Keratinocyte (primary cell): ENCODE data around the gene GATA3. TPM values are rescaled to one million over a fixed set of nuclear protein-coding genes. Genes with fewer than 3 reads are reported as not detected.

Experiments used
- DNase-seq: peaks from one replicate; pipeline ENCODE4 v3.0.0-alpha.2; 2011; ENCODE audit warnings: low read depth, missing footprints, low spot score
- FAIRE-seq: peaks from 2 replicates; lab custom pipeline; 2011; peaks lifted over from hg19 to GRCh38; lab: Jason Lieb, UNC
- H2AFZ ChIP-seq: 2 replicates; pipeline ENCODE4 v1.6.0; 2012; ENCODE audit warnings: low read length, control low read depth, inconsistent platforms; ENCODE audit not compliant: control insufficient read depth
- H3K27ac ChIP-seq: 2 replicates; pipeline ENCODE4 v1.5.1; 2011; ENCODE audit warnings: low read length; ENCODE audit not compliant: control insufficient read depth, insufficient read depth
- H3K27me3 ChIP-seq: 3 replicates; pipeline ENCODE4 v1.6.0; 2011; ENCODE audit warnings: low read length; ENCODE audit not compliant: control insufficient read depth, insufficient read depth; ENCODE audit errors: extremely low read depth
- H3K36me3 ChIP-seq, 2 experiments: 2 replicates in 1 of 2; 3 replicates in 1 of 2; pipeline ENCODE4 v1.5.1; 2011; ENCODE audit warnings: low read length in 2 of 2, mild to moderate bottlenecking in 1 of 2; ENCODE audit not compliant: control insufficient read depth in 2 of 2, insufficient read depth in 2 of 2; ENCODE audit errors: extremely low read depth in 1 of 2
- H3K4me1 ChIP-seq: 3 replicates; pipeline ENCODE4 v1.5.1; 2011; ENCODE audit warnings: low read length; ENCODE audit not compliant: control insufficient read depth, insufficient read depth; ENCODE audit errors: extremely low read depth
- H3K4me2 ChIP-seq: 3 replicates; pipeline ENCODE4 v1.6.0; 2011; ENCODE audit warnings: low read depth, low read length; ENCODE audit not compliant: control insufficient read depth, insufficient read depth; ENCODE audit errors: extremely low read depth
- H3K4me3 ChIP-seq, 3 experiments: fragments of 200-600 bp in 1 of 3; sonication (generic) in 1 of 3; 2 replicates in 2 of 3; 3 replicates in 1 of 3; pipeline ENCODE4 v1.5.1; 2011 to 2016; ENCODE audit warnings: low read length in 3 of 3, mild to moderate bottlenecking in 3 of 3, control low read depth in 2 of 3, inconsistent platforms in 1 of 3, low read depth in 1 of 3, mixed read lengths in 1 of 3, mixed run types in 1 of 3, moderate library complexity in 1 of 3; ENCODE audit not compliant: control insufficient read depth in 2 of 3, insufficient read depth in 2 of 3; ENCODE audit errors: extremely low read depth in 1 of 3
- H3K79me2 ChIP-seq: 2 replicates; pipeline ENCODE4 v1.6.0; 2012; ENCODE audit warnings: low read length; ENCODE audit not compliant: control insufficient read depth, insufficient read depth
- H3K9ac ChIP-seq: 3 replicates; pipeline ENCODE4 v1.6.0; 2011; ENCODE audit warnings: low read length; ENCODE audit not compliant: control insufficient read depth, insufficient read depth; ENCODE audit errors: extremely low read depth
- H3K9me1 ChIP-seq: 3 replicates; pipeline ENCODE4 v1.6.0; 2011; ENCODE audit warnings: low read length; ENCODE audit not compliant: control insufficient read depth, insufficient read depth; ENCODE audit errors: extremely low read depth
- H3K9me3 ChIP-seq: 2 replicates; pipeline ENCODE4 v1.5.1; 2012; ENCODE audit warnings: low read depth, low read length; ENCODE audit not compliant: control insufficient read depth
- H4K20me1 ChIP-seq: 3 replicates; pipeline ENCODE4 v1.6.0; 2011; ENCODE audit warnings: low read length; ENCODE audit not compliant: control insufficient read depth, insufficient read depth; ENCODE audit errors: extremely low read depth
- EZH2 ChIP-seq: IDR thresholded peaks from one replicate; pipeline ENCODE4 v1.6.1; 2012; ENCODE audit warnings: inconsistent platforms, mild to moderate bottlenecking, low read length, moderate library complexity
- dilution Hi-C: fragments of 300-500 bp; cut with MboI; formaldehyde crosslinking; loops from one replicate; pipeline ENCODE4 v1.7.0; 2020; ENCODE audit warnings: low sequenced_read_pairs; ENCODE audit not compliant: extremely low pct_ligation_motif_present
- polyA plus RNA-seq, 5 experiments: library from polyadenylated mRNA; depleted of rRNA in 3 of 5; stranded (reverse) in 3 of 5; stranded (forward) in 1 of 5; unstranded in 1 of 5; fragments of >200 nt; gene quantifications; 1 replicate in 1 of 5; 2 replicates in 3 of 5; 3 replicates in 1 of 5; pipeline versions ENCODE4 v1.2.1 to v1.2.3, GENCODE V29; 2011 to 2012; ENCODE audit warnings: missing spikeins in 2 of 5, low read depth in 1 of 5, low replicate concordance in 1 of 5
- TF ChIP-seq, protein P1 (sequence below), 3 experiments: IDR thresholded peaks in 1 of 3; conservative IDR thresholded peaks in 1 of 3; optimal IDR thresholded peaks in 1 of 3; 2 replicates in 2 of 3; 3 replicates in 1 of 3; pipeline versions ENCODE3 to v1.5.1; 2011; ENCODE audit warnings: low read length in 3 of 3, mild to moderate bottlenecking in 3 of 3, moderate library complexity in 2 of 3, control low read depth in 1 of 3, inconsistent platforms in 1 of 3; ENCODE audit not compliant: insufficient read depth in 2 of 3; ENCODE audit errors: extremely low read depth in 1 of 3

The GATA3 gene
- polyA plus RNA-seq, 1 donor (not counting 4 experiments of a cell fraction or from before 2014, with no cell fraction given): 4.0 TPM

DNA sequence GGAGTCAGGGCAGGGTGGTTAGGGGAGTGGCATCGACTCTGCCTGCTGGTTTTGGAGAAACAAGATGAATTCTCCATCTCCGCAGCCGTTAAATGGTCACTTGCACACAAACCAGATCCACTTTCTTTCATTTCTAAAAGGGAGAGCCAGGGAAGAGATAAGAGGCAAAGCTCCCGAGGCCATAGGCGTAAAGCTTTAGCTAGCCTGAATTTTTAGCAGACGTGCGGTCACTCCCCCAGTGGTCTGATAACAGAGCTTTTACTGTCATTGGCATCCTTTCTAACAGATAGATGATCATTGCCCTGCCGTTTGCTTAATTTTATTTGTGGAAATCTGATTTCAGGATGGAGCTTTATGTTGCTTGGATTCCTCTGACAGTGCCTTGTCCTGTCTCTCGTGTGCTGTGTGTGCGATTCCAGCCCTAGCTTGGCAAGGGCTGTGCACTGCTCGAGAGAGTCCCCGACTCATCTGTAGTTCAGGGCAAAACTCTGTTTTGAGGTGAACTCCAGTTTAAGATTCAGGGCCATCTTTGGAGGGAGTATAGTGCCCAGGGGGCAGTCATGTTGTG is 62.5 kb downstream of the GATA3 start:
- no peaks in the 10 kb centered on the region for H3K79me2 ChIP-seq
- H4K20me1 ChIP-seq: no peaks in the 10 kb centered on the region
- dilution Hi-C loops: no loop called here
- no peak overlapping the region for H3K27ac ChIP-seq
- no peaks in the 10 kb centered on the region for H3K36me3 ChIP-seq
- FAIRE-seq (no peak), DNase-seq (no peak)
- H2AFZ ChIP-seq: no peak overlapping the region
- no peak for TF ChIP-seq EZH2
- TF ChIP-seq, protein P1, sequence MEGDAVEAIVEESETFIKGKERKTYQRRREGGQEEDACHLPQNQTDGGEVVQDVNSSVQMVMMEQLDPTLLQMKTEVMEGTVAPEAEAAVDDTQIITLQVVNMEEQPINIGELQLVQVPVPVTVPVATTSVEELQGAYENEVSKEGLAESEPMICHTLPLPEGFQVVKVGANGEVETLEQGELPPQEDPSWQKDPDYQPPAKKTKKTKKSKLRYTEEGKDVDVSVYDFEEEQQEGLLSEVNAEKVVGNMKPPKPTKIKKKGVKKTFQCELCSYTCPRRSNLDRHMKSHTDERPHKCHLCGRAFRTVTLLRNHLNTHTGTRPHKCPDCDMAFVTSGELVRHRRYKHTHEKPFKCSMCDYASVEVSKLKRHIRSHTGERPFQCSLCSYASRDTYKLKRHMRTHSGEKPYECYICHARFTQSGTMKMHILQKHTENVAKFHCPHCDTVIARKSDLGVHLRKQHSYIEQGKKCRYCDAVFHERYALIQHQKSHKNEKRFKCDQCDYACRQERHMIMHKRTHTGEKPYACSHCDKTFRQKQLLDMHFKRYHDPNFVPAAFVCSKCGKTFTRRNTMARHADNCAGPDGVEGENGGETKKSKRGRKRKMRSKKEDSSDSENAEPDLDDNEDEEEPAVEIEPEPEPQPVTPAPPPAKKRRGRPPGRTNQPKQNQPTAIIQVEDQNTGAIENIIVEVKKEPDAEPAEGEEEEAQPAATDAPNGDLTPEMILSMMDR (optimal IDR thresholded peaks at IDR 0.05 in 1 of 3, IDR thresholded peaks at IDR 0.05 in 1 of 3, conservative IDR thresholded peaks at IDR 0.05 in 1 of 3; ENCODE audit: extremely low read depth in 1 of 3, insufficient read depth in 2 of 3, low read length in 3 of 3): no peak
- H3K9ac ChIP-seq: no peak overlapping the region
- no peaks in the 10 kb centered on the region for H3K4me1 ChIP-seq
- no peak overlapping the region for H3K4me2 ChIP-seq
- no peak overlapping the region for H3K4me3 ChIP-seq
- no peaks in the 10 kb centered on the region for H3K9me3 ChIP-seq
- no peaks in the 10 kb centered on the region for H3K9me1 ChIP-seq
- no peaks in the 10 kb centered on the region for H3K27me3 ChIP-seq

DNA sequence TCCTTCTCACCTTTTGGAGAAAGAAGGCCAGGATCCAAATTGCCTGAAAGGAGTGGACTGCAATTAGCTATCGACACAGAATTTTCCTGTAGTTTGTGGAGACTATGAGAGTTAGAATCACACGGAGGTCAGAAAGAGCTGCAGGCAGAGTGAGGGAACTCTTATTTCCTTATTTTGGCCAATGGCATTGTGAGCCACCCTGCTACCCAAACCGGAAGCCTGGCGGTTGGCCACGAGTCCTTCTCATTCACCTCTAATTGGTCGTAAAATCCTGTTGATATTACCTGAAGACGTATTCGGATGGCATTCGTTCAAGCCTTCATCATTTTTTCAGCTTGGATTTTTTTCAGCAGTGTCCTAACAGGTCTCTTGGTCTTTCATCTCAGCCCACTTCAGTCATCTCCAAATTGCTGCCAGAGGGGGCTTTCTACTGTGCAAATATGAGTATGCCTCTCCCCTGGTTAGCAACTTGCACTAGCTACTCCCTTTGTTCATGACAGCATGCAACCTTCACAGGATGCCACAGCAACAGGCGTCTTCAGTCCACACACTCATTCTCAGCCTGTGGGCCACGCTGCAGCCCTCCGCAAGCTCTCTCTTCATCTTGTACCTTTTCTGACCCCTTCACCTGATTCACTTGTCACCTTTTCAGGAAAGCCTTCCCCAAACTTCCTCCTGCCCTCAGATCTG is 66.9 kb downstream of the GATA3 start:
- H3K79me2 ChIP-seq: no peaks in the 10 kb centered on the region
- no peak overlapping the region for H2AFZ ChIP-seq
- no peaks in the 10 kb centered on the region for H4K20me1 ChIP-seq
- H3K4me1 ChIP-seq: no peaks in the 10 kb centered on the region
- no peak for DNase-seq
- FAIRE-seq: no peak
- H3K4me3 ChIP-seq: no peak overlapping the region
- H3K9me1 ChIP-seq: no peaks in the 10 kb centered on the region
- H3K27me3 ChIP-seq: no peaks in the 10 kb centered on the region
- H3K27ac ChIP-seq: no peak overlapping the region
- no peaks in the 10 kb centered on the region for H3K9me3 ChIP-seq
- dilution Hi-C loops: no loop called here
- no peaks in the 10 kb centered on the region for H3K36me3 ChIP-seq
- H3K9ac ChIP-seq: no peak overlapping the region
- H3K4me2 ChIP-seq: no peak overlapping the region
- TF ChIP-seq, protein P1 (optimal IDR thresholded peaks at IDR 0.05 in 1 of 3, IDR thresholded peaks at IDR 0.05 in 1 of 3, conservative IDR thresholded peaks at IDR 0.05 in 1 of 3; ENCODE audit: extremely low read depth in 1 of 3, insufficient read depth in 2 of 3, low read length in 3 of 3): no peak
- TF ChIP-seq EZH2: no peak
